Neural progenitor cell (in vitro differentiated cells): ENCODE data around the gene CCNY. TPM values are rescaled to one million over a fixed set of nuclear protein-coding genes. Genes with fewer than 3 reads are reported as not detected.

Experiments used
- DNase-seq: peaks from one replicate; pipeline ENCODE4 v3.0.0-alpha.2; 2016; ENCODE audit warnings: low spot score
- H2AFZ ChIP-seq: fragments of 200-600 bp; sonication (generic); replicated peaks from 2 replicates; pipeline ENCODE4 v1.6.1; 2016; ENCODE audit warnings: antibody characterized with exemption
- H3F3A ChIP-seq: fragments of 200-600 bp; sonication (generic); 2 replicates; pipeline ENCODE4 v1.6.1; 2016; ENCODE audit warnings: antibody characterized with exemption, low read depth
- H3K27ac ChIP-seq: fragments of 200-600 bp; sonication (generic); 2 replicates; pipeline ENCODE4 v1.5.1; 2016; ENCODE audit warnings: mild to moderate bottlenecking
- H3K27me3 ChIP-seq: fragments of 200-600 bp; sonication (generic); 2 replicates; pipeline ENCODE4 v1.6.1; 2016; ENCODE audit warnings: mild to moderate bottlenecking, moderate library complexity
- H3K36me3 ChIP-seq: fragments of 200-600 bp; sonication (generic); 2 replicates; pipeline ENCODE4 v1.5.1; 2016
- H3K4me1 ChIP-seq: fragments of 200-600 bp; sonication (generic); 2 replicates; pipeline ENCODE4 v1.6.1; 2016; ENCODE audit warnings: mixed run types
- H3K4me2 ChIP-seq: fragments of 200-600 bp; sonication (generic); 2 replicates; pipeline ENCODE4 v1.6.1; 2016
- H3K4me3 ChIP-seq: fragments of 200-600 bp; sonication (generic); 2 replicates; pipeline ENCODE4 v1.5.1; 2016
- H3K79me2 ChIP-seq: fragments of 200-600 bp; sonication (generic); 2 replicates; pipeline ENCODE4 v1.6.1; 2016; ENCODE audit warnings: low read depth
- H3K9ac ChIP-seq: fragments of 200-600 bp; sonication (generic); 2 replicates; pipeline ENCODE4 v1.6.1; 2016
- H3K9me3 ChIP-seq: fragments of 200-600 bp; sonication (generic); 2 replicates; pipeline ENCODE4 v1.5.1; 2016; ENCODE audit warnings: low read depth
- H4K20me1 ChIP-seq: fragments of 200-600 bp; sonication (generic); 2 replicates; pipeline ENCODE4 v1.6.1; 2016; ENCODE audit warnings: low read depth
- H3K27ac Mint-ChIP-seq: 3 replicates; pipeline ENCODE4 v1.8.0; 2021; ENCODE audit warnings: mixed read lengths
- H3K27me3 Mint-ChIP-seq: 2 replicates; pipeline ENCODE4 v1.8.0; 2022; ENCODE audit warnings: low read depth, mild to moderate bottlenecking, inconsistent platforms, moderate library complexity, mixed read lengths; ENCODE audit not compliant: insufficient read depth
- H3K36me3 Mint-ChIP-seq: 3 replicates; pipeline ENCODE4 v1.8.0; 2021; ENCODE audit warnings: mixed read lengths
- H3K4me1 Mint-ChIP-seq: 3 replicates; pipeline ENCODE4 v1.8.0; 2021; ENCODE audit warnings: mixed read lengths
- H3K4me3 Mint-ChIP-seq: 3 replicates; pipeline ENCODE4 v1.8.0; 2021; ENCODE audit warnings: mild to moderate bottlenecking, moderate library complexity, mixed read lengths
- H3K9me3 Mint-ChIP-seq: 3 replicates; pipeline ENCODE4 v1.8.0; 2020; ENCODE audit warnings: mixed read lengths
- EZH2 ChIP-seq: fragments of 200-600 bp; sonication (generic); IDR thresholded peaks from 2 replicates; pipeline ENCODE4 v1.6.1; 2017; ENCODE audit warnings: antibody characterized with exemption, mild to moderate bottlenecking, moderate library complexity
- EZH2phosphoT487 ChIP-seq: fragments of 200-600 bp; sonication (generic); IDR thresholded peaks from 2 replicates; pipeline ENCODE4 v1.6.1; 2017; ENCODE audit warnings: antibody characterized with exemption
- total RNA-seq: library from RNA; depleted of rRNA; stranded (reverse); fragments of >200 nt; gene quantifications from 2 replicates; pipeline ENCODE4 v1.2.3, GENCODE V29; 2015; ENCODE audit warnings: low replicate concordance
- TF ChIP-seq, protein P1 (sequence below): fragments of 200-600 bp; sonication (generic); IDR thresholded peaks from 2 replicates; pipeline ENCODE4 v1.5.1; 2017; ENCODE audit warnings: antibody characterized with exemption, mild to moderate bottlenecking

The CCNY gene
- total RNA-seq, 1 donor from 2014 or later, result 46.7 TPM

DNA sequence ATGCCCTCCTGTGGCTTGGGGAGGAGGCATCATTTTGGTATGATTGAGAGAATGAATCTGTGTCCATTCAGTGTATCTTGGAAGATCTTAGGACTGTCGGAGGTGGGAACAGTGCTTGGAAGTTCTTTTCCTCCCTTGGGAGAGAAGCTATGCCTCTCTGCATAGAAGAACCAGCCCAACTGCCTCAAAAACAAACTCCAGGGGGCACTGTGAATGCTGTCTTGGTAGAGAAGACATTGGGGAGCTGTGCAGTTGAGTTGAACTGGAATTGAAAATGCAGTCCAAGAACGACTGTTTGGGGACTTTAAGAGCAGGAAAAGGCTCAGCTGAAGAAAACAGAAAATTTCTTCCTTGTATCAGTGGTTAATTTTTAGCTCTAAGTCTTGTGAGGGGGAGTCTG, 263.9 kb downstream of the CCNY start:
- Histone ChIP-seq H3K79me2 (no peaks in the 10 kb centered on the region), H4K20me1 (no peaks in the 10 kb centered on the region), H3K27ac (no peak overlapping the region), H3K4me1 (no peaks in the 10 kb centered on the region), H3K9me3 (no peaks in the 10 kb centered on the region), H3K9ac (no peak overlapping the region), H2AFZ (no peak overlapping the region), H3F3A (no peaks in the 10 kb centered on the region), H3K27me3 (no peaks in the 10 kb centered on the region), H3K4me3 (no peak overlapping the region), H3K4me2 (no peak overlapping the region), H3K36me3 (no peaks in the 10 kb centered on the region)
- Mint-ChIP-seq H3K4me3 (no peak overlapping the region), H3K27me3 (peaks cover 7% of the 10 kb centered on the region), H3K36me3 (no peaks in the 10 kb centered on the region), H3K4me1 (peaks cover 17% of the 10 kb centered on the region), H3K27ac (no peak overlapping the region), H3K9me3 (peaks cover 14% of the 10 kb centered on the region)
- DNase-seq, result no peak
- TF ChIP-seq, protein P1, sequence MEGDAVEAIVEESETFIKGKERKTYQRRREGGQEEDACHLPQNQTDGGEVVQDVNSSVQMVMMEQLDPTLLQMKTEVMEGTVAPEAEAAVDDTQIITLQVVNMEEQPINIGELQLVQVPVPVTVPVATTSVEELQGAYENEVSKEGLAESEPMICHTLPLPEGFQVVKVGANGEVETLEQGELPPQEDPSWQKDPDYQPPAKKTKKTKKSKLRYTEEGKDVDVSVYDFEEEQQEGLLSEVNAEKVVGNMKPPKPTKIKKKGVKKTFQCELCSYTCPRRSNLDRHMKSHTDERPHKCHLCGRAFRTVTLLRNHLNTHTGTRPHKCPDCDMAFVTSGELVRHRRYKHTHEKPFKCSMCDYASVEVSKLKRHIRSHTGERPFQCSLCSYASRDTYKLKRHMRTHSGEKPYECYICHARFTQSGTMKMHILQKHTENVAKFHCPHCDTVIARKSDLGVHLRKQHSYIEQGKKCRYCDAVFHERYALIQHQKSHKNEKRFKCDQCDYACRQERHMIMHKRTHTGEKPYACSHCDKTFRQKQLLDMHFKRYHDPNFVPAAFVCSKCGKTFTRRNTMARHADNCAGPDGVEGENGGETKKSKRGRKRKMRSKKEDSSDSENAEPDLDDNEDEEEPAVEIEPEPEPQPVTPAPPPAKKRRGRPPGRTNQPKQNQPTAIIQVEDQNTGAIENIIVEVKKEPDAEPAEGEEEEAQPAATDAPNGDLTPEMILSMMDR, result peak; percentile 43
- TF ChIP-seq EZH2phosphoT487 (no peak), EZH2 (no peak)

DNA sequence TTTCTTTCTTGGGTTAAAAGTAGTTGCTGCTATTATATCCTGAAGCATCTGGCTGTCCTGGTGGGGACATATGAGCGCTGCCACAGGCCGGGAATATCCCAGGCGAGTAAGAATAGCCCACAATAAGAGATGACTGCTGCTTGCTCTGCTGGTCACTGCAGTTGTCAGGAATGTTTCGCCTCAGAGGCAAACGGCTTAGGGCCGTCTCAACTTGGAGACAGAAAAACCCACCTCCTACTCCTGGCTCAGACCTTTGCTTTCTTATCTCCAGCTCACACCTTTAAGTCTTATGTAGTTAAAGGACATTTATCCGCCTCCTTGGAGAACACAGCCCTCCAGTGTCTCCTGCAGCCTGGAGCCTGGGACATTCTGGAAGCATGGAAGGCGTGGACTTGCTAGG, 268.9 kb downstream of the CCNY start, which contains the start of gene GJD4:
Gene GJD4 (plus strand): TSS at position 151 of the 400 bp plus-strand sequence. CDS start 227 bp downstream, at position 378.
- H3K27ac Mint-ChIP-seq, result no peak within 1 kb of the TSS

GRCh38 chr10:35606430-35606829, 270.1 kb downstream of the CCNY start:
- peaks cover 12% of the 10 kb centered on the region for H3K27me3 Mint-ChIP-seq
- no peak overlapping the region for H3K27ac ChIP-seq
- no peak for DNase-seq
- no peaks in the 10 kb centered on the region for H3K36me3 ChIP-seq
- no peak overlapping the region for H3K4me3 ChIP-seq
- no peaks in the 10 kb centered on the region for H4K20me1 ChIP-seq
- TF ChIP-seq EZH2phosphoT487 (no peak), EZH2 (no peak)
- TF ChIP-seq, protein P1, result no peak
- H3K27ac Mint-ChIP-seq, result no peak overlapping the region
- no peaks in the 10 kb centered on the region for H3K4me1 ChIP-seq
- no peak overlapping the region for H2AFZ ChIP-seq
- no peak overlapping the region for H3K4me2 ChIP-seq
- H3K9me3 Mint-ChIP-seq, result peaks cover 17% of the 10 kb centered on the region
- H3K9ac ChIP-seq, result no peak overlapping the region
- H3K36me3 Mint-ChIP-seq, result no peaks in the 10 kb centered on the region
- no peaks in the 10 kb centered on the region for H3K27me3 ChIP-seq
- peaks cover 12% of the 10 kb centered on the region for H3K4me1 Mint-ChIP-seq
- no peaks in the 10 kb centered on the region for H3F3A ChIP-seq
- H3K9me3 ChIP-seq, result no peaks in the 10 kb centered on the region
- no peaks in the 10 kb centered on the region for H3K79me2 ChIP-seq
- H3K4me3 Mint-ChIP-seq, result no peak overlapping the region

More for the DNA sequence above, 268.9 kb downstream of the CCNY start, which contains the start of gene GJD4:
- no peak within 1 kb of the TSS for H3K9ac ChIP-seq
- DNase-seq, result no peak
- H3F3A ChIP-seq, result no peaks in the 10 kb centered on the region
- H3K4me3 ChIP-seq, result no peak within 1 kb of the TSS
- no peak within 1 kb of the TSS for H3K27ac ChIP-seq
- H4K20me1 ChIP-seq, result no peaks in the 10 kb centered on the region
- H3K27me3 Mint-ChIP-seq, result peaks cover 10% of the 10 kb centered on the region
- H3K4me3 Mint-ChIP-seq, result no peak within 1 kb of the TSS
- no peaks in the 10 kb centered on the region for H3K9me3 ChIP-seq
- no peaks in the 10 kb centered on the region for H3K27me3 ChIP-seq
- H3K79me2 ChIP-seq, result no peaks in the 10 kb centered on the region
- H3K4me2 ChIP-seq, result no peak within 1 kb of the TSS
- no peaks in the 10 kb centered on the region for H3K4me1 ChIP-seq
- H2AFZ ChIP-seq, result peak within 1 kb of the TSS; percentile 42
- TF ChIP-seq EZH2, result no peak
- TF ChIP-seq EZH2phosphoT487, result no peak
- TF ChIP-seq, protein P1, result no peak
- peaks cover 12% of the 10 kb centered on the region for H3K4me1 Mint-ChIP-seq
- H3K9me3 Mint-ChIP-seq, result peaks cover 21% of the 10 kb centered on the region
- H3K36me3 ChIP-seq, result no peaks in the 10 kb centered on the region
- no peaks in the 10 kb centered on the region for H3K36me3 Mint-ChIP-seq
